ENCODE results near the gene ZNF829.

DNA sequence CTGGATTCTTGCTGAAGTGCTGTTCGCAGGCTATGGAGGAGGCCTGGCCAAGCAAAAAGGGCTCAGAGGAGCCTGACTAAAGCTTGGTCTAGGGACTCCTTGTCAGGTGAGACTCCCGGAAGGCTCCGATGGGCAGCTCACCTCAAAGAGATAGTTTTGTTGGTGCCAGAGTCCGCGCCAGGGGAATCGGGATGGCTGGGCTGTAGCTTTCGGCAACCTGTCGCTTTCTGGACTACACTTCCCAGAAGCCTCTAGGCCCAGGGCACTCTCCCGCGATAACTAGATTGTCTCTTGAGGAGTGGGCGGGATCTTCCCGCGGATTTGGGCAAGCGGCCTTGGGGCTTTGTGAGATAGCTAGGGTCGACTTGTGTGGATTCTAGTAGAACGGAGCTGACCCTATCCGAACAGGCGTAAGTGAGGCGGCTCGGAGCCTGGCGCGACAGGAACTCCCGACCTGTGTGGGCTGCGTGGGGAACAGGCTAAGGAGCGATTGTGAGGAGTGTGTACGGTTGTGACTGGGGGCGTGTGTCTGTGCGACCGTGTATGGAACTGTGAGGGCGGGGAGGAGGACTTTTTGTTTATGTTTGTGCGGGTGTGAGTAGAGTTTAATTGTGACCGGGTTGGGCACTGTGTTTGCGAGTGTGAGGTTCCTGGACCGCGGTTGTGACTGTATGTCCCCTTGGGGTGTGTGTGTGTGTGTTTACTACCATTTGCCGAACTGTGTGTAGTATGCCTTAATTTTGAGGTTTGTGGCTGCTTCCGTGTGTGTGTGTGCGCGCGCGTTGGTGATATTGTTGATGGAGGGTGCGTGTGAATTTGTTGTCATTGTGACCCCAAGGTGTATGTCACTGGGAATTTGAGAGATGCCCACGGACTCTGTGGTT lies 65.3 kb downstream of the ZNF829 start, which contains the start of gene ZNF345:
- no peak for TF ChIP-seq CTCF (conservative IDR thresholded peaks at IDR 0.05; ENCODE audit: low read depth in 2 of 2)
- TF ChIP-seq ETS1 (IDR thresholded peaks at IDR 0.05): peak; percentile 89
- no peak for TF ChIP-seq CREB1 (CRISPR knock-in tag; IDR thresholded peaks at IDR 0.05; ENCODE audit: low read depth)
- TF ChIP-seq REST (IDR thresholded peaks at IDR 0.05; ENCODE audit: unreplicated experiment): no peak

All from GM23338 (cell line).